NCI-H146 treated with DMSO at 0.1 percent for 48 hours (cell line): ENCODE results near the gene LDB2.
"Not testable (repeated sequence)": the region's sequence is repeated elsewhere in the genome, so short reads cannot be mapped to it uniquely, and the experiment has no call there.

Experiments
- DNase-seq: peaks from one replicate; lab custom pipeline; 2025; ENCODE audit not compliant: unreplicated experiment; lab: John Stamatoyannopoulos, UW

The LDB2 gene

GRCh38 chr4:16897991-16898827 is at the start of gene LDB2:
Gene LDB2, minus strand, starts transcription at chr4:16898645.
- no peak for DNase-seq

- no peak for DNase-seq
These were observed 44.0 kb upstream of the LDB2 start for GRCh38 chr4:16942491-16942890.

- DNase-seq = no peak
These were observed 40.7 kb upstream of the LDB2 start for GRCh38 chr4:16939178-16939577.

GRCh38 chr4:16938512-16939040 is 40.1 kb upstream of the LDB2 start:
- no peak for DNase-seq

GRCh38 chr4:16931339-16932305 is 33.2 kb upstream of the LDB2 start:
- DNase-seq = no peak

- DNase-seq = no peak
These were observed 27.8 kb upstream of the LDB2 start for GRCh38 chr4:16926214-16926613.

GRCh38 chr4:16918716-16919115 is 20.3 kb upstream of the LDB2 start:
- not testable (repeated sequence) for DNase-seq

GRCh38 chr4:16916719-16917337 is 18.4 kb upstream of the LDB2 start:
- DNase-seq = peak; percentile 13

- no peak for DNase-seq
These were observed 17.6 kb upstream of the LDB2 start for GRCh38 chr4:16916031-16916430.

- DNase-seq = no peak
These were observed 15.8 kb upstream of the LDB2 start for GRCh38 chr4:16914208-16914607.

GRCh38 chr4:16912896-16913295 is 14.5 kb upstream of the LDB2 start:
- no peak for DNase-seq

GRCh38 chr4:16909281-16909680 is 10.8 kb upstream of the LDB2 start:
- DNase-seq = no peak

GRCh38 chr4:16908377-16909021 is 10.1 kb upstream of the LDB2 start:
- DNase-seq = no peak

GRCh38 chr4:16900325-16900724 is 1.9 kb upstream of the LDB2 start:
- DNase-seq = no peak

- no peak for DNase-seq
These were observed 1.3 kb downstream of the LDB2 start for GRCh38 chr4:16896881-16897750.

- DNase-seq = no peak
These were observed 4.0 kb downstream of the LDB2 start for GRCh38 chr4:16894406-16894805.

GRCh38 chr4:16893141-16893651 is 5.2 kb downstream of the LDB2 start:
- DNase-seq = no peak

GRCh38 chr4:16890651-16891050 is 7.8 kb downstream of the LDB2 start:
- DNase-seq = no peak

- DNase-seq = no peak
These were observed 8.5 kb downstream of the LDB2 start for GRCh38 chr4:16889945-16890344.
